Gastroesophageal sphincter (tissue), 4 donors: ENCODE data around the gene PPAN. TPM values are rescaled to one million over a fixed set of nuclear protein-coding genes. Genes with fewer than 3 reads are reported as not detected.

ENCODE experiments used
- ATAC-seq: fragments of 150-250 bp; one replicate; pipeline ENCODE4 v1.9.1; 2016; ENCODE audit warnings: mild to moderate bottlenecking, moderate library complexity
- H3K27ac ChIP-seq, 4 donors: fragments of 200-600 bp; sonication (generic) in 3 of 4; 1 replicate in 3 of 4; 2 replicates in 1 of 4; pipeline ENCODE4 v1.5.1; 2016 to 2019
- H3K27me3 ChIP-seq: fragments of 200-600 bp; sonication (generic); one replicate; pipeline ENCODE4 v1.5.1; 2019
- H3K36me3 ChIP-seq, 2 donors: fragments of 200-600 bp; sonication (generic); one replicate each; pipeline ENCODE4 v1.5.1; 2019; ENCODE audit warnings: control low read depth in 1 of 2
- H3K4me1 ChIP-seq, 3 donors: fragments of 200-600 bp; sonication (generic); 1 replicate in 2 of 3; 2 replicates in 1 of 3; pipeline ENCODE4 v1.5.1; 2016 to 2019; ENCODE audit warnings: control low read depth in 2 of 3
- H3K4me3 ChIP-seq, 2 donors: fragments of 200-600 bp; sonication (generic); one replicate each; pipeline ENCODE4 v1.5.1; 2019; ENCODE audit warnings: mild to moderate bottlenecking in 1 of 2, moderate library complexity in 1 of 2
- H3K9me3 ChIP-seq, 3 donors: fragments of 200-600 bp; sonication (generic); one replicate each; pipeline ENCODE4 v1.5.1; 2017 to 2019; ENCODE audit warnings: control low read depth in 2 of 3
- CTCF ChIP-seq, 4 experiments: fragments of 200-600 bp in 2 of 4; fragments of 450-650 bp in 2 of 4; sonication (generic) in 1 of 4; IDR thresholded peaks; one replicate each; pipeline ENCODE4 v1.5.1; 2017 to 2019; ENCODE audit warnings: antibody characterized with exemption in 4 of 4, mild to moderate bottlenecking in 2 of 4, moderate library complexity in 2 of 4
- EP300 ChIP-seq: sonication (generic); formaldehyde crosslinking; IDR thresholded peaks from one replicate; pipeline ENCODE4 v1.6.1; 2017; ENCODE audit warnings: antibody characterized with exemption, mild to moderate bottlenecking
- POLR2A ChIP-seq, 2 donors: fragments of 450-650 bp; IDR thresholded peaks; one replicate each; pipeline ENCODE4 v1.6.1; 2017; ENCODE audit warnings: antibody characterized with exemption in 2 of 2, mild to moderate bottlenecking in 2 of 2, moderate library complexity in 1 of 2
- POLR2AphosphoS5 ChIP-seq: sonication (generic); formaldehyde crosslinking; IDR thresholded peaks from one replicate; pipeline ENCODE4 v1.6.1; 2017; ENCODE audit warnings: antibody characterized with exemption
- WGBS, 2 donors: methylation state at CpG; one replicate each; pipeline ENCODE4 v1.1.5; 2018; ENCODE audit warnings: low coverage in 1 of 2; 5-methylcytosine and 5-hydroxymethylcytosine counted together
- small RNA-seq, 4 donors: library from RNA; depleted of rRNA; stranded (forward); fragments of <200 nt; gene quantifications; one replicate each; pipeline ENCODE3, GENCODE V24; 2016
- total RNA-seq, 4 donors: library from RNA; depleted of rRNA; stranded (reverse); fragments of >200 nt; gene quantifications; one replicate each; pipeline ENCODE4 v1.1.0, GENCODE V29; 2016

PPAN gene
- total RNA-seq, 4 donors from 2014 or later: 22.7 to 40.3 (median 31.5) TPM

GRCh38 chr19:10152100-10152499, 45.9 kb downstream of the PPAN start:
- no peaks in the 10 kb centered on the region for H3K4me1 ChIP-seq
- H3K27ac ChIP-seq: no peak overlapping the region
- no peaks in the 10 kb centered on the region for H3K9me3 ChIP-seq
- no peak overlapping the region for H3K4me3 ChIP-seq
- 69 to 92% methylated on average over 2 to 3 of the region's 3 CpGs for WGBS, 2 donors
- no peak for TF ChIP-seq CTCF (IDR thresholded peaks at IDR 0.05)
- no peak for TF ChIP-seq POLR2A (IDR thresholded peaks at IDR 0.05)
- no peak for TF ChIP-seq EP300
- TF ChIP-seq POLR2AphosphoS5: no peak
- no peaks in the 10 kb centered on the region for H3K27me3 ChIP-seq
- H3K36me3 ChIP-seq: peaks cover 0 to 98% of the 10 kb centered on the region in 2 donors
- ATAC-seq: no peak

DNA sequence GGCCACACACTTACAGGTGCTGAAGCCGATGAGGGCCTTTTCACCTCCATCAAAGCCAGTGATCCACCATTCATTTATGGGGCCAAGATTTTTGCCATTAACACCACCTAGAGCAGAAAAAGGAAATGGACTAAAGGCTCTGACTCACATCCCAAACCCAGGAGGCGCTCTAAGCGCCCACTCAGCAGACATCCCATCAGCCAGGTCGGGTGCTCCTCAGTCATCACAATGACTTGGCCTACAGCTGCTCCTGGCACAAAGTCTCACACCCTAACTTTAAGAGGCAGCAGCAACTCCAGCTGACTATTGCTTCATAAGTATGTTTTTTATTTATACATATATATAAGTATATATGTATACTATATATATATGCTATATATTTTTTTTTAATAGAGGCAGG, 49.7 kb downstream of the PPAN start:
- TF ChIP-seq EP300 (no peak), POLR2AphosphoS5 (no peak), CTCF (IDR thresholded peaks at IDR 0.05) (no peak)
- Histone ChIP-seq H3K9me3 (no peaks in the 10 kb centered on the region), H3K27me3 (no peaks in the 10 kb centered on the region), H3K4me1 (no peaks in the 10 kb centered on the region), H3K27ac (no peak overlapping the region), H3K4me3 (no peak overlapping the region), H3K36me3 (peaks cover 0 to 98% of the 10 kb centered on the region in 2 donors)
- 85 to 100% methylated on average over 3 of the region's 4 CpGs for WGBS, 2 donors
- no peak for ATAC-seq

DNA sequence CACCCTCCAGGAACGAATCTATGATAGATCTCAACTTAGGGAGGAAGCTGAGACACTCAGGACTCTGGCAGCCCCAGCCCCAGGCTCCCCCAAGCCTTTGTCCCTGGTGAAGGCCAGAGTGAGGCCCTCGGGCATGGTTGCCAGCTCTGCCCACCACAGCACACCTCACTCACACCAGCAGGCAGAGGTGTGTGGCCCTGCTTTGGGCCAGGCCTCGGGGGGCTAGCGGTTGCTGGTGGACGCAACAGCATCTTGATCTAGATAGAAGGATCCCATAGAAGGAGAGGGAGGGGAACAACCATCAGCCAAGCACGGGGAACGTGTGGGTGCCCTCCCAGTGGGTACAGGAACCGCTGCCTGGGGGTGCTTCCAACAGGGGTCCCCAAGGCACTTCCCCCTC, 51.9 kb downstream of the PPAN start:
- no CpG with 5 or more reads among the region's 8 CpGs for WGBS, 2 donors
- no peak for TF ChIP-seq POLR2AphosphoS5
- TF ChIP-seq EP300: no peak
- no peak for TF ChIP-seq CTCF (IDR thresholded peaks at IDR 0.05)
- TF ChIP-seq POLR2A (IDR thresholded peaks at IDR 0.05): no peak
- Histone ChIP-seq H3K4me3 (no peak overlapping the region), H3K4me1 (no peaks in the 10 kb centered on the region), H3K27ac (no peak overlapping the region), H3K9me3 (no peaks in the 10 kb centered on the region), H3K36me3 (peaks cover 0 to 100% of the 10 kb centered on the region in 2 donors), H3K27me3 (no peaks in the 10 kb centered on the region)
- ATAC-seq: no peak

GRCh38 chr19:10158485-10158884, 52.3 kb downstream of the PPAN start:
- H3K4me3 ChIP-seq: no peak overlapping the region
- no peak for TF ChIP-seq CTCF (IDR thresholded peaks at IDR 0.05)
- no peak for TF ChIP-seq EP300
- no peak for TF ChIP-seq POLR2A (IDR thresholded peaks at IDR 0.05)
- TF ChIP-seq POLR2AphosphoS5: no peak
- H3K4me1 ChIP-seq: no peaks in the 10 kb centered on the region
- peaks cover 0 to 100% of the 10 kb centered on the region in 2 donors for H3K36me3 ChIP-seq
- no peak for ATAC-seq
- H3K9me3 ChIP-seq: no peaks in the 10 kb centered on the region
- H3K27me3 ChIP-seq: no peaks in the 10 kb centered on the region
- no peak overlapping the region for H3K27ac ChIP-seq
- WGBS, 2 donors: 97 to 100% methylated on average over 4 to 8 of the region's 11 CpGs

DNA sequence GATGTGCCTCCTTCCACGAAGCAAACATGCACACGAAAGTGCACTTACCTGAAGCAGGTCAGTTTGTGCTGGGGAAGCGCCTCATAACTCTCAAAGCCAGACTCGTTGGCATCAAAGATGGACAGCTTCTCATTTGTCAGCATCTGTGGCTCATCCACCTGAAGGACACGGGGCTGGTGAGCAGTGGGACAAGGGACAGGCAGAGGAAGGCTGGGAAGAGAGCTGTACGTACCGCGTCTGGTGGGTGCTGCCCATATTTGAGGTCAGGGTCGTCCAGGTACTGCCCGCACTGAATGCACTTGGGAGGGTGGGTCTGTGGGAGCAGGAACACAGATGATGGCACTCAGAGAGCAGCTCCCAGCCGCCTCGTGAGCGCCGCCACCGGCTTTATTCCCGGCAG, 53.4 kb downstream of the PPAN start:
- H3K4me1 ChIP-seq: no peaks in the 10 kb centered on the region
- H3K9me3 ChIP-seq: no peaks in the 10 kb centered on the region
- H3K27me3 ChIP-seq: no peaks in the 10 kb centered on the region
- no peak overlapping the region for H3K27ac ChIP-seq
- 83% methylated on average over 1 of the region's 16 CpGs; no CpG with 5 or more reads in 1 of the 2 donors for WGBS, 2 donors
- no peak overlapping the region for H3K4me3 ChIP-seq
- ATAC-seq: no peak
- TF ChIP-seq EP300 (no peak), POLR2A (IDR thresholded peaks at IDR 0.05) (no peak), POLR2AphosphoS5 (no peak), CTCF (IDR thresholded peaks at IDR 0.05) (no peak)
- peaks cover 0 to 99% of the 10 kb centered on the region in 2 donors for H3K36me3 ChIP-seq

Small RNA genes lying within 50 kb of the gene (small RNA-seq; reads per million reads assigned to genes)
- gene SNORD105 (81.0 to 204 (median 160) reads per million in 4 donors), gene SNORD105B (5,727 to 9,613 (median 7,839) reads per million in 4 donors)

Other genes with a start within 250 kb of the PPAN start
- 10 to 100 TPM in 1 of 4 donors, 1 to 10 TPM in 3; 2.6 to 21.9 (median 8.5) TPM for gene OLFM2, start 169.8 kb upstream of the PPAN start, total RNA-seq
- 10 to 100 TPM in 3 of 4 donors, 1 to 10 TPM in 1; 9.8 to 30.8 (median 25.2) TPM for gene COL5A3, start 95.9 kb upstream of the PPAN start, total RNA-seq
- not detected for gene RDH8, start 92.9 kb upstream of the PPAN start, total RNA-seq
- gene SHFL, start 20.0 kb upstream of the PPAN start, total RNA-seq: 10 to 100 TPM; 23.4 to 31.6 (median 26.2) TPM
- gene ANGPTL6, start 3.7 kb upstream of the PPAN start, total RNA-seq: not detected
- 10 to 100 TPM in 1 of 4 donors, 1 to 10 TPM in 2, under 1 TPM in 1; 0.96 to 15.7 (median 5.3) TPM for gene P2RY11, start 5.3 kb downstream of the PPAN start, total RNA-seq
- 100 to 1,000 TPM; 295 to 323 (median 310) TPM for gene EIF3G, start 13.5 kb downstream of the PPAN start, total RNA-seq
- 10 to 100 TPM; 28.1 to 50.6 (median 38.1) TPM for gene DNMT1, start 88.6 kb downstream of the PPAN start, total RNA-seq
- gene S1PR2, start 125.0 kb downstream of the PPAN start, total RNA-seq: 10 to 100 TPM in 3 of 4 donors, 1 to 10 TPM in 1; 7.5 to 24.5 (median 16.7) TPM
- gene MRPL4, start 145.9 kb downstream of the PPAN start, total RNA-seq: 10 to 100 TPM; 45.8 to 86.0 (median 51.9) TPM
- gene ICAM1, start 164.8 kb downstream of the PPAN start, total RNA-seq: 10 to 100 TPM in 3 of 4 donors, 1 to 10 TPM in 1; 8.8 to 33.0 (median 19.6) TPM
- under 1 TPM in 1 of 4 donors, not detected in 3; 0.47 TPM for gene ICAM4, start 180.6 kb downstream of the PPAN start, total RNA-seq
- under 1 TPM in 3 of 4 donors, not detected in 1; 0.12 to 0.54 (median 0.47) TPM for gene ICAM5, start 183.6 kb downstream of the PPAN start, total RNA-seq
- 1 to 10 TPM in 2 of 4 donors, under 1 TPM in 1, not detected in 1; 0.81 to 2.5 (median 1.1) TPM for gene ZGLP1, start 203.5 kb downstream of the PPAN start, total RNA-seq
- 10 to 100 TPM in 3 of 4 donors, 1 to 10 TPM in 1; 6.7 to 36.5 (median 16.6) TPM for gene FDX2, start 209.7 kb downstream of the PPAN start, total RNA-seq
- 10 to 100 TPM; 15.6 to 33.2 (median 21.8) TPM for gene RAVER1, start 227.2 kb downstream of the PPAN start, total RNA-seq
- 1 to 10 TPM; 3.4 to 9.3 (median 5.6) TPM for gene ICAM3, start 233.3 kb downstream of the PPAN start, total RNA-seq